Hepatocyte (in vitro differentiated cells): ENCODE data around the gene DHRS7B. TPM values are rescaled to one million over a fixed set of nuclear protein-coding genes. Genes with fewer than 3 reads are reported as not detected.

Experiments
- DNase-seq: peaks from one replicate; pipeline ENCODE4 v3.0.0-alpha.2; 2016; ENCODE audit warnings: low spot score
- H2AFZ ChIP-seq: fragments of 200-600 bp; sonication (generic); 2 replicates; pipeline ENCODE4 v1.6.0; 2016; ENCODE audit warnings: antibody characterized with exemption, mild to moderate bottlenecking
- H3K27ac ChIP-seq: fragments of 200-600 bp; sonication (generic); 2 replicates; pipeline ENCODE4 v1.5.1; 2016; ENCODE audit warnings: mild to moderate bottlenecking
- H3K27me3 ChIP-seq: fragments of 200-600 bp; sonication (generic); 2 replicates; pipeline ENCODE4 v1.6.1; 2016
- H3K36me3 ChIP-seq: fragments of 200-600 bp; sonication (generic); replicated peaks from 2 replicates; pipeline ENCODE4 v1.5.1; 2016; ENCODE audit warnings: low read depth; ENCODE audit not compliant: insufficient read depth
- H3K4me1 ChIP-seq: fragments of 200-600 bp; sonication (generic); 2 replicates; pipeline ENCODE4 v1.5.1; 2016; ENCODE audit warnings: mild to moderate bottlenecking, moderate library complexity; ENCODE audit not compliant: insufficient read depth
- H3K4me2 ChIP-seq: fragments of 200-600 bp; sonication (generic); 2 replicates; pipeline ENCODE4 v1.6.0; 2016
- H3K4me3 ChIP-seq: fragments of 200-600 bp; sonication (generic); 2 replicates; pipeline ENCODE4 v1.5.1; 2016; ENCODE audit warnings: mild to moderate bottlenecking
- H3K79me2 ChIP-seq: fragments of 200-600 bp; sonication (generic); 2 replicates; pipeline ENCODE4 v1.6.0; 2017; ENCODE audit warnings: mild to moderate bottlenecking
- H3K9me2 ChIP-seq: fragments of 200-600 bp; sonication (generic); replicated peaks from 2 replicates; pipeline ENCODE4 v1.6.0; 2017; ENCODE audit warnings: mild to moderate bottlenecking; ENCODE audit not compliant: insufficient read depth
- H3K9me3 ChIP-seq: fragments of 200-600 bp; sonication (generic); 2 replicates; pipeline ENCODE4 v1.5.1; 2016; ENCODE audit warnings: low read depth, mild to moderate bottlenecking
- H4K20me1 ChIP-seq: fragments of 200-600 bp; sonication (generic); 2 replicates; pipeline ENCODE4 v1.6.0; 2016; ENCODE audit warnings: mild to moderate bottlenecking; ENCODE audit not compliant: insufficient read depth, poor library complexity, severe bottlenecking
- EZH2 ChIP-seq: fragments of 200-600 bp; sonication (generic); IDR thresholded peaks from 2 replicates; pipeline ENCODE4 v1.6.1; 2016; ENCODE audit warnings: antibody characterized with exemption, mild to moderate bottlenecking, borderline replicate concordance
- EZH2phosphoT487 ChIP-seq: fragments of 200-600 bp; sonication (generic); IDR thresholded peaks from one replicate; pipeline ENCODE4 v1.6.1; 2018; ENCODE audit warnings: antibody characterized with exemption, mild to moderate bottlenecking, low read depth, moderate library complexity; ENCODE audit not compliant: unreplicated experiment, severe bottlenecking
- WGBS: methylation state at CpG from one replicate; pipeline ENCODE4 v1.1.6; 2016; ENCODE audit warnings: low lambda C conversion rate; ENCODE audit errors: missing lambda C conversion rate; 5-methylcytosine and 5-hydroxymethylcytosine counted together
- polyA plus RNA-seq: library from polyadenylated mRNA; unstranded; fragments of >200 nt; fragmentation: Nextera tagmentation; extraction: Ambion mirVana; gene quantifications from 2 replicates; pipeline ENCODE4 v1.2.1, GENCODE V29; 2016
- total RNA-seq: library from RNA; depleted of rRNA; stranded (reverse); fragments of >200 nt; gene quantifications from 2 replicates; pipeline ENCODE4 v1.2.3, GENCODE V29; 2014
- TF ChIP-seq, protein P1 (sequence below): fragments of 200-600 bp; sonication (generic); IDR thresholded peaks from 2 replicates; pipeline ENCODE4 v1.5.1; 2016; ENCODE audit warnings: antibody characterized with exemption, mild to moderate bottlenecking; ENCODE audit not compliant: poor library complexity

The DHRS7B gene
- total and polyA plus RNA-seq, 2 experiments from 2014 or later = 34.6 to 46.2 TPM

DNA sequence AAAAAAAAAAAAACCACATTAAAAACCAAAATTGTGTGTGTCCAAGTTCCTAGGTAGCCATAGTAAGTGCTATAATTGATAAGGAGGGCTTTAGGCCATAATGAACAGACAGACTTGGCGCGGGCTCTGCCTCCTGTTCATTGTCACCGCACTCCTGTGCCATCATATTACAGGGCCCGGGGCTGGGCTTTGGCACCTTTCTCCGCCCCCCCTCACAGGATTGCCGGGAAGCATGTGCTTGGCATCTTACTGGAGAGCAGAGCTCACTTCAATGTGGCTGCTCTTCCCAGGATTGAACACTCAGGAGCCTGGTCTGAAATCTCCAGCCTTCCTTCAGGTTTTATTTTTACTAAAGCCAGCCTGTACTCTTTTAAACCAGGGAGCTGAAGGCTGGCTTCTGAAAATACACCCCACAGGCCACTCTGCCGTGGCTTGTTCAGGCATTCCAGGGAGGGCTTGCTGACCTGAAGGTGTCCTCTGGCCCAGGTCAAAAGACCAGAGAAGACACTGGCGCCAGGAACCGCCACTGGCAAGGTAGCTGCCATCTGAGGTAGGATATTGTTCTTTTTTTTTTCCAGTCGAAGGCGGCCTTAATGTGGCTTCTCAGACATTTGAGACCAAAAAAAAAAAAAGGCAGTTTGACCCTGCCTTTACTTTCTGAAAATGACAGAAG lies 39.3 kb downstream of the DHRS7B start:
- Histone ChIP-seq H3K27ac (no peak overlapping the region), H4K20me1 (no peaks in the 10 kb centered on the region), H3K9me3 (no peaks in the 10 kb centered on the region), H3K4me2 (no peak overlapping the region), H3K36me3 (no peaks in the 10 kb centered on the region), H3K79me2 (peaks cover 10% of the 10 kb centered on the region), H3K4me1 (no peaks in the 10 kb centered on the region), H3K9me2 (no peaks in the 10 kb centered on the region), H3K27me3 (no peaks in the 10 kb centered on the region), H2AFZ (no peak overlapping the region), H3K4me3 (no peak overlapping the region)
- TF ChIP-seq EZH2phosphoT487 (no peak), EZH2 (no peak)
- TF ChIP-seq, protein P1, sequence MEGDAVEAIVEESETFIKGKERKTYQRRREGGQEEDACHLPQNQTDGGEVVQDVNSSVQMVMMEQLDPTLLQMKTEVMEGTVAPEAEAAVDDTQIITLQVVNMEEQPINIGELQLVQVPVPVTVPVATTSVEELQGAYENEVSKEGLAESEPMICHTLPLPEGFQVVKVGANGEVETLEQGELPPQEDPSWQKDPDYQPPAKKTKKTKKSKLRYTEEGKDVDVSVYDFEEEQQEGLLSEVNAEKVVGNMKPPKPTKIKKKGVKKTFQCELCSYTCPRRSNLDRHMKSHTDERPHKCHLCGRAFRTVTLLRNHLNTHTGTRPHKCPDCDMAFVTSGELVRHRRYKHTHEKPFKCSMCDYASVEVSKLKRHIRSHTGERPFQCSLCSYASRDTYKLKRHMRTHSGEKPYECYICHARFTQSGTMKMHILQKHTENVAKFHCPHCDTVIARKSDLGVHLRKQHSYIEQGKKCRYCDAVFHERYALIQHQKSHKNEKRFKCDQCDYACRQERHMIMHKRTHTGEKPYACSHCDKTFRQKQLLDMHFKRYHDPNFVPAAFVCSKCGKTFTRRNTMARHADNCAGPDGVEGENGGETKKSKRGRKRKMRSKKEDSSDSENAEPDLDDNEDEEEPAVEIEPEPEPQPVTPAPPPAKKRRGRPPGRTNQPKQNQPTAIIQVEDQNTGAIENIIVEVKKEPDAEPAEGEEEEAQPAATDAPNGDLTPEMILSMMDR = no peak
- WGBS = 96% methylated on average over 11 of the region's 11 CpGs
- no peak for DNase-seq

DNA sequence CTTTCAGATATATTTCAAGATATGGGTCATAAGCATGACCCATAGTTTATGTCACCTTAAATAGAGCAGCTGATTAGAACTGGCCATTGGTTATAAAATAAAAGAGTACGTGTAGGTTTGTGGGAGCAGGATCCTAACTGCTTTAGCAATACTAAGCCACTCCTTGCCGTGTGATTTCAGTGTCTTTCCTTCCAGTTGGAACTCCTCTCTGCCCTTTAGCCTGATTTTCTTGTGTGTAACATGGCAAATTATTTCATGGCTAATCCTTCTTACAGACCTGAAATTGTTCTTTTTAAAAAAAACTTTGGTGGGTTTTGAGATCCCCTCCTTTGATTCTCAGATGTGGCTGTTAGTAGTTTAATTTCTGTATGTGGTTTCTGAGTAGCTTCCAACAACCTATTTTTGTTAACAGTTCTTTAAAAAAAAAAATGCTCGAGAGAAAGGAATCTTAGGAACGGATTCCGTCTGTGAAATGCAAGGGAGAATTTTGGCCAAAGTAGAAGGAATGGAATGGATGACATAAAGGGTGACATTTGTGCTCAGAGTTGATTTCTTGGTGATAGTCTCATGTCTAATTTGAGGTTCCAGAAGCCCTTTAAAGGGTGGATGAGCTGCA lies 39.9 kb downstream of the DHRS7B start:
- Histone ChIP-seq H3K27me3 (no peaks in the 10 kb centered on the region), H3K4me1 (no peaks in the 10 kb centered on the region), H2AFZ (no peak overlapping the region), H3K4me3 (no peak overlapping the region), H3K4me2 (no peak overlapping the region), H3K9me2 (no peaks in the 10 kb centered on the region), H3K9me3 (no peaks in the 10 kb centered on the region), H3K79me2 (peaks cover 10% of the 10 kb centered on the region), H3K36me3 (no peaks in the 10 kb centered on the region), H3K27ac (no peak overlapping the region), H4K20me1 (no peaks in the 10 kb centered on the region)
- DNase-seq = no peak
- TF ChIP-seq EZH2 (no peak), EZH2phosphoT487 (no peak)
- TF ChIP-seq, protein P1 = no peak
- 92% methylated on average over 5 of the region's 5 CpGs for WGBS

DNA sequence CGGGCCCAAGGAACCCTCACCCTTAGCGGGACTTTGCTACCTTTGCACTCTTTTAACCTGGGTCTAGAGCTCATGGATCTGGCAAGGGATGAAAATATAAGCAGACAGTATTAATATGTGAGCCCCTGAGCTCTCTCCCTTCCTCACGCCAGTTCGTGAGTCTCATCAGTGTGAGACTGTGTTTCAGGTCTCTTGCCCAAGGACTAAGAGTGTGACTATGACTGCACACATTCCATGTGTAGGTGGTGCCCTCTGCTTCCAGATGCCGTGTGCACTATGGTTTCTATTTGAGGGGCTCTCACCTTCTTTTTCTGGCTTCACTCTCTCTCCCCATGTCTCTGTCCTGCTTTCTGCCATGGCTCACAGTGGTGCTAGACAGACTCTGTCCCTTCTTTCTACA lies 40.5 kb downstream of the DHRS7B start:
- DNase-seq = no peak
- peaks cover 10% of the 10 kb centered on the region for H3K79me2 ChIP-seq
- no peak overlapping the region for H3K4me2 ChIP-seq
- no peaks in the 10 kb centered on the region for H3K9me2 ChIP-seq
- no peak overlapping the region for H2AFZ ChIP-seq
- no peak overlapping the region for H3K4me3 ChIP-seq
- no peaks in the 10 kb centered on the region for H3K4me1 ChIP-seq
- H3K27ac ChIP-seq = no peak overlapping the region
- H4K20me1 ChIP-seq = no peaks in the 10 kb centered on the region
- H3K9me3 ChIP-seq = no peaks in the 10 kb centered on the region
- no peak for TF ChIP-seq EZH2phosphoT487
- H3K36me3 ChIP-seq = no peaks in the 10 kb centered on the region
- WGBS = 91% methylated on average over 5 of the region's 5 CpGs
- H3K27me3 ChIP-seq = no peaks in the 10 kb centered on the region

DNA sequence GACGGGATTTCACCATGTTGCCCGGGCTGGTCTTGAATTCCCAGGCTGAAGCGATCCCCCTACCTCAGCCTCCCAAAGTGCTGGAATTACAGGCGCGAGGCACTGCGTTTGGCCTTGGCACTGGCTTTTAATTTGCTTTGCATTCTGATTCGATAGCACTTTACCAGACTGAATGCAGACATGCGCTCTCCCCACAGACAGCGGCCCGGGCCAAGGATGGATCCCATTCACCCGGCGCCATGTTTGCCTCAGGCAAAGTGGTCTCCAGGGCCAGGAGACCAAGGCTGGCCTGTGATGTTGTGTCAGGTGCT lies 41.7 kb downstream of the DHRS7B start:
- H3K27me3 ChIP-seq = no peaks in the 10 kb centered on the region
- H3K79me2 ChIP-seq = peaks cover 10% of the 10 kb centered on the region
- H2AFZ ChIP-seq = no peak overlapping the region
- no peak overlapping the region for H3K4me2 ChIP-seq
- no peaks in the 10 kb centered on the region for H3K4me1 ChIP-seq
- no peaks in the 10 kb centered on the region for H3K36me3 ChIP-seq
- TF ChIP-seq, protein P1 = no peak
- TF ChIP-seq EZH2 = no peak
- no peak for TF ChIP-seq EZH2phosphoT487
- no peak overlapping the region for H3K4me3 ChIP-seq
- no peak overlapping the region for H3K27ac ChIP-seq
- H4K20me1 ChIP-seq = no peaks in the 10 kb centered on the region
- no peaks in the 10 kb centered on the region for H3K9me3 ChIP-seq
- no peaks in the 10 kb centered on the region for H3K9me2 ChIP-seq
- WGBS = 96% methylated on average over 12 of the region's 12 CpGs
- DNase-seq = no peak
